K562 treated with DMSO at 1 percent for 24 hours (cell line): Measurements from ENCODE around the gene KIDINS220. TPM values are rescaled to one million over a fixed set of nuclear protein-coding genes. Genes with fewer than 3 reads are reported as not detected.

ENCODE experiments used
- total RNA-seq: library from RNA; unstranded; fragments of 300-600 nt; gene quantifications from 2 replicates; pipeline ENCODE4 v1.2.3, GENCODE V29; 2022; ENCODE audit warnings: low read depth; ENCODE audit not compliant: insufficient read depth

The KIDINS220 gene
- total RNA-seq: 20.7 and 24.2 TPM in 2 replicates

DNA sequence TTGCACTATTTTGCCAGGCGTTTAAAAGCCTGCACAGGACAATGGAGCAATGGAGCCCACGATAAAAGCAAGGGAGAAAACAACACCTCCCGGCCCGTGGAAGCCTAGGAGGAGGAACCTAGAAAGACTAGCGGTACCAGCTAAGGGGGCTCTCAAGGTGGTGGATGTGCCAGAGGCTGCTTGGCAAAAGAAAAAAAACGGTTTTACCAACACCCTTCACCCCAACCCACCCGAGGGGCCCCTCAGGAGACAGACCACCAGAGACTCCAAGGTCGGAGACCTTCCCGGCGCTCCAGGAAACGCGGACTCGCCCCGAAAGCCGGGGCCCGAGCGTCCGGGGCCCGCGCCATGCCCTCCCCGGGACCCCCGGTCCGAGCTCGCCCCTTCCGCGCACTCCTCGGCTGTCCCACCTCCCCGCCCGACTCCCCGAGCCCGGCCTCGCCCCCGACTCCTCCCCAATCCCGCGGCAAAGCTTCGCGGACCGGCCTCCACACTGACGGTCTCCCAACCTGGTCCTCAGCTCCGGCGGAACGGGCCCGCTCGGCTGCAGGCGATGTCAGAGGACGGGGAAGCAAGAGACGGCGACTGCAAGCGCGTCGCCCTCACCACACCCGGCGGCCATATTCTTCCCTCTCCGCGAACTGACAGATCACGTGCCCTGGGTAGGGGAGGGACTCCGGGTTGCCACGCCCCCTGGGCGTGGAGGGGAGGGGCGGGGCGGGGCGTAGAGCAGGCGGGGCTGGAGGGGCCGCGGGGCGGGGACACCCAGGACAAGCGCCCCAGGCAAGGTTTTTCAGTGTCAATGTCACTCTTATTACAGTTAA lies at the start of gene KIDINS220:
TSS of gene KIDINS220 (minus strand) at position 643 of the 824 bp plus-strand sequence. CDS start 10,520 bp downstream, outside the sequence.

DNA sequence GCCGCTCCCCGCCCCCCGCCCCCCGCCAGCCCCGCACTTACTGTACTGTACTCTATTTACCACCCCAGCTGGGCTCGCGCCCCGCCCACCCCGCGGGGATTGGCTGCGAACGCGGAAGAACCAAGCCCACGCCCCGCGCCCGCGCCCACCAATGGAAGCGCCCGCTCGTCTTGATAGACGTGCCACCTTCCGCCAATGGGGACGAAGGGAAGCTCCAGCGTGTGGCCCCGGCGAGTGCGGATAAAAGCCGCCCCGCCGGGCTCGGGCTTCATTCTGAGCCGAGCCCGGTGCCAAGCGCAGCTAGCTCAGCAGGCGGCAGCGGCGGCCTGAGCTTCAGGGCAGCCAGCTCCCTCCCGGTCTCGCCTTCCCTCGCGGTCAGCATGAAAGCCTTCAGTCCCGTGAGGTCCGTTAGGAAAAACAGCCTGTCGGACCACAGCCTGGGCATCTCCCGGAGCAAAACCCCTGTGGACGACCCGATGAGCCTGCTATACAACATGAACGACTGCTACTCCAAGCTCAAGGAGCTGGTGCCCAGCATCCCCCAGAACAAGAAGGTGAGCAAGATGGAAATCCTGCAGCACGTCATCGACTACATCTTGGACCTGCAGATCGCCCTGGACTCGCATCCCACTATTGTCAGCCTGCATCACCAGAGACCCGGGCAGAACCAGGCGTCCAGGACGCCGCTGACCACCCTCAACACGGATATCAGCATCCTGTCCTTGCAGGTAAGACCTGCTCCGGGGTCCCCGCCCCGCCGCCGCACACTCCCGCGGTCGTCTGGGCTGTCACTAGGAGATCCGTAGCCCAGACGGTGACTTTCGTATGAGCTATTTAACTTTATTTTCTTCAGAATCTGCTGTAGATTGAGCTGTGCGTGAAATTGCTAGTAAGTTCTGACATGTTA lies 155.4 kb downstream of the KIDINS220 start, which contains the start of gene ID2:
TSS of gene ID2 (plus strand) at position 271 of the 907 bp plus-strand sequence. CDS start at position 381, 110 bp downstream.

Other genes with a start within 250 kb of the KIDINS220 start
- 130 and 152 TPM in 2 replicates for gene ID2, start 155.6 kb downstream of the KIDINS220 start, total RNA-seq
- 8.4 and 16.6 TPM in 2 replicates for gene MBOAT2, start 166.1 kb upstream of the KIDINS220 start, total RNA-seq